ENCODE measurements around the gene SLC26A11. TPM values are rescaled to one million over a fixed set of nuclear protein-coding genes. Genes with fewer than 3 reads are reported as not detected.

Gene SLC26A11
- total RNA-seq, 1 donor = 12.7 TPM

DNA sequence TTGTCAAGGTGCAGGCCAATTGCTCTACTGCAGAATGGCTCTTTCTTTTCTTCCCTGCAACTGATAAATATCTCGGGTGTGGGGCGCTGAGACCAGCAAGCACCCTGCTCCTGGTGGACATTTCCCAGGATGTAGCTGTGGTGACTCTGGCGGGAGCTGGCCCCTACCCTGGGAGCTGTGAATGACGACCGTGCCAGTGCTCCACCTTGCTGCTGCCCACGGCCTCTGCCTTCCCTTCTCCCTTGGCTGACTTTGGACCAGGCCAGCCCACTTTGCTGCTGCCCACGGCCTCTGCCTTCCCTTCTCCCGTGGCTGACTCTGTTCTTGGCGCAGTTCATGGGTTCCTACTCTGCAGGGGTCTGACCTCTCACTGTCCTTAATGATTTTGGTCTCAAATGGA, 34.3 kb upstream of the SLC26A11 start:
- Histone ChIP-seq H3K27me3 (ENCODE audit: insufficient read depth, low read length) (peaks cover 11% of the 10 kb centered on the region), H3K27ac (ENCODE audit: low read depth, low read length) (no peak overlapping the region), H3K4me1 (ENCODE audit: insufficient read depth, low read length) (no peaks in the 10 kb centered on the region), H3K36me3 (ENCODE audit: insufficient read depth, low read length) (no peaks in the 10 kb centered on the region), H3K4me3 (ENCODE audit: insufficient read depth, low read length) (no peak overlapping the region), H3K9me3 (ENCODE audit: low read depth, low read length) (no peaks in the 10 kb centered on the region), H3K79me2 (ENCODE audit: insufficient read depth, low read length) (no peaks in the 10 kb centered on the region), H4K20me1 (ENCODE audit: insufficient read depth, low read length) (no peaks in the 10 kb centered on the region), H3K4me2 (ENCODE audit: insufficient read depth, low read length) (no peak overlapping the region), H2AFZ (ENCODE audit: low read length) (no peak overlapping the region)
- peak; percentile 57 for DNase-seq (ENCODE audit: insufficient read length, low spot score, missing footprints)
- TF ChIP-seq, protein P1, sequence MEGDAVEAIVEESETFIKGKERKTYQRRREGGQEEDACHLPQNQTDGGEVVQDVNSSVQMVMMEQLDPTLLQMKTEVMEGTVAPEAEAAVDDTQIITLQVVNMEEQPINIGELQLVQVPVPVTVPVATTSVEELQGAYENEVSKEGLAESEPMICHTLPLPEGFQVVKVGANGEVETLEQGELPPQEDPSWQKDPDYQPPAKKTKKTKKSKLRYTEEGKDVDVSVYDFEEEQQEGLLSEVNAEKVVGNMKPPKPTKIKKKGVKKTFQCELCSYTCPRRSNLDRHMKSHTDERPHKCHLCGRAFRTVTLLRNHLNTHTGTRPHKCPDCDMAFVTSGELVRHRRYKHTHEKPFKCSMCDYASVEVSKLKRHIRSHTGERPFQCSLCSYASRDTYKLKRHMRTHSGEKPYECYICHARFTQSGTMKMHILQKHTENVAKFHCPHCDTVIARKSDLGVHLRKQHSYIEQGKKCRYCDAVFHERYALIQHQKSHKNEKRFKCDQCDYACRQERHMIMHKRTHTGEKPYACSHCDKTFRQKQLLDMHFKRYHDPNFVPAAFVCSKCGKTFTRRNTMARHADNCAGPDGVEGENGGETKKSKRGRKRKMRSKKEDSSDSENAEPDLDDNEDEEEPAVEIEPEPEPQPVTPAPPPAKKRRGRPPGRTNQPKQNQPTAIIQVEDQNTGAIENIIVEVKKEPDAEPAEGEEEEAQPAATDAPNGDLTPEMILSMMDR (IDR thresholded peaks at IDR 0.05; ENCODE audit: extremely low read depth, low read depth, low read length) = no peak

DNA sequence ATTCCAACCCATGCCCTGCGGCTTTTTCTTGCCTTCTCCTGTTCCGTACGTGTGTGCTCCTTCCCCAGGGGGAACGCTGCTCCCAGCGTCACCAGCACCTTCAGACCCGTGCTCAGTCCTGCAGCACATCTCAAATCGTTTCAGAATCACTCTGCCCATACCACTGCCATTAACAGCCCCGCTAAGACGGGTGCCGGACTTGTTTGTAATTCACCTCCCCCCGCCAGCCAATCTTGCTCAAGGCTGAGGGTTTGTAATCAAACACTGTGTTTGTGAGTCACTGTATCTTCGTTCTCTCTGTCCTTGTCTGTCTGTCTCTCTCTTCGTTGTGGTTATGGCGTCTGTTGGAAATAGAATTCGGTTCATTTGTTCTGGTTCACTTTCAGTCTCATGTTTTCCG, 33.1 kb upstream of the SLC26A11 start:
- Histone ChIP-seq H3K4me2 (ENCODE audit: insufficient read depth, low read length) (peak overlapping the region; percentile 64), H3K4me3 (ENCODE audit: insufficient read depth, low read length) (peak overlapping the region; percentile 47), H3K79me2 (ENCODE audit: insufficient read depth, low read length) (no peaks in the 10 kb centered on the region)

DNA sequence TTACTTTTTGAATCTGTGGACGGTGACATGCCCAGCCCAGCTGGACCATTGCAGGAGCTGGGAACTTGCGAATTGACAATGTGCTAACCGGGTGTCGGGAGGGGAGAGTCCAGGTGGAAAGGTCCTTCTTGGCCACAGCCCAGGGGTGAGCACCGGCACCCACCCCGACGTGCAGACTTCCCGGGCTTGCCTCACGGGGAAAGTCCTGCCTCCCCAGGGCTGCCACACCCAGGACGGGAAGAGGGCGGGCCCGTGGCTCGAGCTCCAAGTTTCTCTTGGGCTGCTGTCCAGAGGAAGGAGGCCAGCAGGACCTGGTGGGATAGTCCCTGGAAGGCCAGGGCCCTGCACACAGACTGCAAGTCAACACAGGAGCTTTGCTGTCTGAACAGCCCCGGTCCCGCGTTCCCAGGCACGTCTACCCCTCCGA, 32.7 kb upstream of the SLC26A11 start:
- H3K9me3 ChIP-seq (ENCODE audit: low read depth, low read length) = no peaks in the 10 kb centered on the region
- no peaks in the 10 kb centered on the region for H3K36me3 ChIP-seq (ENCODE audit: insufficient read depth, low read length)
- H3K4me1 ChIP-seq (ENCODE audit: insufficient read depth, low read length) = peaks cover 2% of the 10 kb centered on the region
- peak overlapping the region; percentile 47 for H3K4me3 ChIP-seq (ENCODE audit: insufficient read depth, low read length)
- H2AFZ ChIP-seq (ENCODE audit: low read length) = peak overlapping the region; percentile 44
- peak overlapping the region; percentile 64 for H3K4me2 ChIP-seq (ENCODE audit: insufficient read depth, low read length)
- no peaks in the 10 kb centered on the region for H4K20me1 ChIP-seq (ENCODE audit: insufficient read depth, low read length)
- H3K79me2 ChIP-seq (ENCODE audit: insufficient read depth, low read length) = no peaks in the 10 kb centered on the region
- DNase-seq (ENCODE audit: insufficient read length, low spot score, missing footprints) = peak; percentile 91
- H3K27ac ChIP-seq (ENCODE audit: low read depth, low read length) = no peak overlapping the region
- TF ChIP-seq, protein P1 (IDR thresholded peaks at IDR 0.05; ENCODE audit: extremely low read depth, low read depth, low read length) = no peak
- H3K27me3 ChIP-seq (ENCODE audit: insufficient read depth, low read length) = peaks cover 16% of the 10 kb centered on the region

More for the DNA sequence above, 33.1 kb upstream of the SLC26A11 start:
- peak; percentile 93 for DNase-seq (ENCODE audit: insufficient read length, low spot score, missing footprints)
- Histone ChIP-seq H3K4me1 (ENCODE audit: insufficient read depth, low read length) (peaks cover under 1% of the 10 kb centered on the region), H3K36me3 (ENCODE audit: insufficient read depth, low read length) (no peaks in the 10 kb centered on the region), H3K27me3 (ENCODE audit: insufficient read depth, low read length) (peaks cover 16% of the 10 kb centered on the region), H3K9me3 (ENCODE audit: low read depth, low read length) (no peaks in the 10 kb centered on the region), H2AFZ (ENCODE audit: low read length) (peak overlapping the region; percentile 44), H3K27ac (ENCODE audit: low read depth, low read length) (no peak overlapping the region), H4K20me1 (ENCODE audit: insufficient read depth, low read length) (no peaks in the 10 kb centered on the region)
- TF ChIP-seq, protein P1 (IDR thresholded peaks at IDR 0.05; ENCODE audit: extremely low read depth, low read depth, low read length) = no peak

DNA sequence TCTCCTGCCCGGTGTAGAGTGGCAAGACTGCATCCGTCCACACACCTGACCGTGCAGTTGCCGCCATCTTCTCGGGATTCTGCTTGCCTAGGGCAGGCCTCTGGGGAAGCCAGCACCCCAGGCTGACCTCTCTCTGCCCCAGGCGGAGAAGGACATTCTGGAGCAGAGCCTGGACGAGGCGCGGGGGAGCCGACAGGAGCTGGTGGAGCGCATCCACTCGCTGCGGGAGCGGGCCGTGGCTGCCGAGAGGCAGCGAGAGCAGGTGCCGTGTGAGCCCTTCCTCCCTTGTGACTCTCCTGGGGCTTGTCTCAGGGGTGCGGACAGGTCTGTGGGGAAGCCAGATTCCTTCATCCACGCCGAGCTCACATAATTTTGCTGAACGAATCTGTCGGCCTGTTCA, 30.6 kb upstream of the SLC26A11 start:
- Histone ChIP-seq H3K4me3 (ENCODE audit: insufficient read depth, low read length) (no peak overlapping the region), H3K4me2 (ENCODE audit: insufficient read depth, low read length) (no peak overlapping the region), H2AFZ (ENCODE audit: low read length) (no peak overlapping the region), H3K4me1 (ENCODE audit: insufficient read depth, low read length) (peaks cover 2% of the 10 kb centered on the region), H3K27ac (ENCODE audit: low read depth, low read length) (no peak overlapping the region), H3K79me2 (ENCODE audit: insufficient read depth, low read length) (no peaks in the 10 kb centered on the region), H3K9me3 (ENCODE audit: low read depth, low read length) (no peaks in the 10 kb centered on the region), H3K36me3 (ENCODE audit: insufficient read depth, low read length) (no peaks in the 10 kb centered on the region), H4K20me1 (ENCODE audit: insufficient read depth, low read length) (no peaks in the 10 kb centered on the region), H3K27me3 (ENCODE audit: insufficient read depth, low read length) (peaks cover 19% of the 10 kb centered on the region)
- DNase-seq (ENCODE audit: insufficient read length, low spot score, missing footprints) = no peak
- TF ChIP-seq, protein P1 (IDR thresholded peaks at IDR 0.05; ENCODE audit: extremely low read depth, low read depth, low read length) = no peak
